Panc1 (cell line): ENCODE results near the gene JAML.

Experiments
- CTCF ChIP-seq: fragments of 450-650 bp; IDR thresholded peaks from 2 replicates; pipeline ENCODE4 v1.5.1; 2017; ENCODE audit warnings: mild to moderate bottlenecking
- POLR2AphosphoS5 ChIP-seq: IDR thresholded peaks from 2 replicates; pipeline ENCODE4 v1.6.1; 2012; ENCODE audit warnings: mild to moderate bottlenecking, low read depth, low read length, moderate library complexity
- SIN3A ChIP-seq: IDR thresholded peaks from 2 replicates; pipeline ENCODE4 v1.6.1; 2012; ENCODE audit warnings: low read depth, mild to moderate bottlenecking, low read length, moderate library complexity, borderline replicate concordance; ENCODE audit not compliant: insufficient read depth

GRCh38 chr11:118243993-118244762 lies 19.4 kb upstream of the JAML start:
- TF ChIP-seq CTCF, result no peak
- TF ChIP-seq POLR2AphosphoS5, result no peak
- no peak for TF ChIP-seq SIN3A
